Fibroblast of the aortic adventitia (primary cell): Measurements from ENCODE around the gene CCNK. TPM values are rescaled to one million over a fixed set of nuclear protein-coding genes. Genes with fewer than 3 reads are reported as not detected.

ENCODE experiments used
- DNase-seq: peaks from one replicate; pipeline ENCODE4 v3.0.0-alpha.2; 2010; ENCODE audit warnings: low read depth
- H3K4me3 ChIP-seq: 2 replicates; pipeline ENCODE4 v1.5.1; 2011; ENCODE audit warnings: low read depth, mild to moderate bottlenecking, control low read depth, low read length, moderate library complexity
- CTCF ChIP-seq: IDR thresholded peaks from 2 replicates; pipeline ENCODE4 v1.5.1; 2011; ENCODE audit warnings: mild to moderate bottlenecking, low read length, control low read depth, inconsistent platforms; ENCODE audit not compliant: insufficient read depth
- total RNA-seq: library from RNA; depleted of rRNA; stranded (reverse); fragments of >200 nt; gene quantifications from 2 replicates; pipeline ENCODE4 v1.2.3, GENCODE V29; 2012; ENCODE audit warnings: low replicate concordance

The CCNK gene
- total RNA-seq, 1 donor = 27.3 TPM

GRCh38 chr14:99554184-99554583 is 73.0 kb downstream of the CCNK start:
- TF ChIP-seq CTCF = no peak

DNA sequence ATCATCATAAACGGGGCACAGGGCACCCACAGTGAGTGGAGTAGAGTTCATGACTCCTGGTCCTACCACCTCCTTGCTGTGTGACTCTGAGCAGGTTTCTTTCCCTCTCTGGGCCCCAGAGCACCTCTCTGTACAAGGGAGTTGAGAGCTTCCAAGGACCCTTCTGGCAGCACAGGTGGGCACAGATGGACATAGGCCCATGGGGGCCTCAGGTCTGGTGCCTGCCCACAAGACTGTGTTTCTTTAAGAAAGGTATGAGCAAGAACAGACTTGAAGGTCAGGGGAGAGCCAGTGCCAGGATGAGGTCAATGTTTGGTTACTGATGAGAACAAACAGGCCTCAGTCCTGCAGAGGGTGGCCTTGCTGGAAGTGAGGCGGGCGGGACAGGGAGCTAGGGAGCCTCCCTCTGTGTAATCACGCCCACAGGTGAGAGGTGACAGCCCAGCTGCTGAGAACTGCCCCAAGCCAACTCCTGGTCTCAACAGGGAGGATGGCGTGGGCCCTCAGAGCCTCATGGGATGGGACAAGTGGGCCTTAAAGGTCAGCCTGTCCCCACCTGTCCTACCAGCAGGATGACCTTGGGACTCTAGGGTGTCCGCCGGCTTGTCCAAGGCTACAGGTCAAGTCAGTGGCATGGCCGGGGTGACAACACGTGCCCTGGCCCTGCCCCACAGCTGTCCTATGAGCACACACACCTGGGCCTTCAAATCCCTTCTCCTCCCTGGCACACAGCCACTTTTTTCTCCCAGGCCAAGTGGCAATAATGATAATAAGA is 73.7 kb downstream of the CCNK start:
- no peak overlapping the region for H3K4me3 ChIP-seq
- no peak for DNase-seq
- TF ChIP-seq CTCF = no peak

More at GRCh38 chr14:99554184-99554583, 73.0 kb downstream of the CCNK start:
- DNase-seq = no peak
- H3K4me3 ChIP-seq = no peak overlapping the region

DNA sequence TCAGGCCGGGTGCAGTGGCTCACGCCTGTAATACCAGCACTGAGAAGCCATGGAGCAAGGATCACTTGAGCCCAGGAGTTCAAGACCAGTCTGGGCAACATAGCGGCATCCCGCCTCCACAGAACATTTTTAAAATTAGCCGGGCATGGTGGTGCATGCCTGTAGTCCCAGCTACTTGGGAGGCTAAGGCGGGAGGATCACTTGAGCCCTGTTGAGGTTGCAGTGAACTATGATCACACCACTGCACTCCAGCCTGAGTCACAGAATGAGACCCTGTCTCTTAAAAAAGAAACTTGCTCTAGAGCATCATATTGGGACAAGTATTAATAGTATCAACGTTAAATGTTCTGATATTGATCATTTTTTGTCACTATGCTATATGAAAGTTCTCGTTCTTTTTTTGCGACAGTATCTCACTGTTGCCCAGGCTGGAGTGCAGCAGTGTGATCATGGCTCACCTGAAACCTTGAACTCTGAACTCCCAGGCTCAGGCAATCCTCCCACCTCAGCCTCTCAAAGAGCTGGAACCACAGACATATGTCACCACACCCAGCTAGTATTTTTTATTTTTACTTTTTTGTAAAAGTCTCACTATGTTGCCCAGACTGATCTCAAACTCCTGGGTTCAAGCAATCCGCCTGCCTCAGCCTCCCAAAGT is 75.1 kb downstream of the CCNK start:
- TF ChIP-seq CTCF = no peak
- DNase-seq = no peak
- no peak overlapping the region for H3K4me3 ChIP-seq

GRCh38 chr14:99559286-99559990 is 78.2 kb downstream of the CCNK start:
- no peak overlapping the region for H3K4me3 ChIP-seq
- no peak for DNase-seq
- no peak for TF ChIP-seq CTCF

GRCh38 chr14:99560403-99560802 is 79.2 kb downstream of the CCNK start:
- DNase-seq = no peak
- TF ChIP-seq CTCF = no peak
- H3K4me3 ChIP-seq = no peak overlapping the region

- H3K4me3 ChIP-seq = no peak overlapping the region
- no peak for DNase-seq
- TF ChIP-seq CTCF = no peak
These were observed 79.9 kb downstream of the CCNK start for GRCh38 chr14:99560922-99561683.
